ENCODE results near the gene KIT. TPM values are rescaled to one million over a fixed set of nuclear protein-coding genes. Genes with fewer than 3 reads are reported as not detected.

KIT gene
- total RNA-seq, 1 donor from 2014 or later: 0.12 TPM

- no peak for TF ChIP-seq CTCF (conservative IDR thresholded peaks at IDR 0.05; ENCODE audit: low read depth, low read length)
- no peak for DNase-seq (ENCODE audit: low read depth)
- H3K4me3 ChIP-seq (ENCODE audit: low read depth, low read length): no peak overlapping the region
Observed at GRCh38 chr4:54780149-54780495, 122.4 kb downstream of the KIT start.

GRCh38 chr4:54781756-54782155, 124.0 kb downstream of the KIT start:
- DNase-seq (ENCODE audit: low read depth): no peak
- H3K4me3 ChIP-seq (ENCODE audit: low read depth, low read length): no peak overlapping the region
- TF ChIP-seq CTCF (conservative IDR thresholded peaks at IDR 0.05; ENCODE audit: low read depth, low read length): no peak

- no peak for TF ChIP-seq CTCF (conservative IDR thresholded peaks at IDR 0.05; ENCODE audit: low read depth, low read length)
- DNase-seq (ENCODE audit: low read depth): no peak
Observed at GRCh38 chr4:54783402-54784110, 125.8 kb downstream of the KIT start.

GRCh38 chr4:54784161-54784671, 126.5 kb downstream of the KIT start:
- DNase-seq (ENCODE audit: low read depth): no peak
- TF ChIP-seq CTCF (conservative IDR thresholded peaks at IDR 0.05; ENCODE audit: low read depth, low read length): no peak

More at GRCh38 chr4:54783402-54784110, 125.8 kb downstream of the KIT start:
- no peak overlapping the region for H3K4me3 ChIP-seq (ENCODE audit: low read depth, low read length)

More at GRCh38 chr4:54784161-54784671, 126.5 kb downstream of the KIT start:
- H3K4me3 ChIP-seq (ENCODE audit: low read depth, low read length): no peak overlapping the region

Data from epithelial cell of proximal tubule (primary cell).